DOHH2 (cell line): ENCODE data around the gene PHKG2.

Experiments used
- H3F3A ChIP-seq: fragments of 200-600 bp; sonication (generic), shearing (Covaris generic); 2 replicates; pipeline ENCODE4 v1.6.0; 2016; ENCODE audit warnings: antibody characterized with exemption, mild to moderate bottlenecking; ENCODE audit not compliant: control insufficient read depth, insufficient read depth
- H3K27ac ChIP-seq: fragments of 200-600 bp; sonication (generic); 2 replicates; pipeline ENCODE4 v1.5.1; 2014; ENCODE audit warnings: low read depth, mild to moderate bottlenecking, low read length, moderate library complexity
- H3K27me3 ChIP-seq: fragments of 200-600 bp; sonication (generic); 2 replicates; pipeline ENCODE4 v1.6.1; 2014; ENCODE audit warnings: mild to moderate bottlenecking, low read length, mixed read lengths; ENCODE audit not compliant: control insufficient read depth
- H3K36me3 ChIP-seq: fragments of 200-600 bp; sonication (generic); 2 replicates; pipeline ENCODE4 v1.6.1; 2014; ENCODE audit warnings: mild to moderate bottlenecking, low read length, moderate library complexity, mixed read lengths; ENCODE audit not compliant: control insufficient read depth
- H3K4me1 ChIP-seq: fragments of 200-600 bp; sonication (generic); 2 replicates; pipeline ENCODE4 v1.6.1; 2014; ENCODE audit warnings: mild to moderate bottlenecking, low read length, mixed read lengths; ENCODE audit not compliant: control insufficient read depth
- H3K4me2 ChIP-seq: fragments of 200-600 bp; sonication (generic); 2 replicates; pipeline ENCODE4 v1.6.0; 2014; ENCODE audit warnings: mild to moderate bottlenecking, low read length, moderate library complexity
- H3K4me3 ChIP-seq: fragments of 200-600 bp; sonication (generic); 2 replicates; pipeline ENCODE4 v1.5.1; 2014; ENCODE audit warnings: mild to moderate bottlenecking, low read length, mixed read lengths
- H3K79me2 ChIP-seq: fragments of 200-600 bp; sonication (generic); 2 replicates; pipeline ENCODE4 v1.6.1; 2014; ENCODE audit warnings: mild to moderate bottlenecking, low read length, mixed read lengths; ENCODE audit not compliant: control insufficient read depth
- H3K9me2 ChIP-seq: fragments of 200-600 bp; sonication (generic); replicated peaks from 2 replicates; pipeline ENCODE4 v1.6.1; 2014; ENCODE audit warnings: mild to moderate bottlenecking, low read length, mixed read lengths; ENCODE audit not compliant: control insufficient read depth
- H3K9me3 ChIP-seq: fragments of 200-600 bp; sonication (generic); 2 replicates; pipeline ENCODE4 v1.6.1; 2014; ENCODE audit warnings: antibody characterized with exemption, low read length, mixed read lengths; ENCODE audit not compliant: control insufficient read depth, insufficient read depth
- H4K20me1 ChIP-seq: fragments of 200-600 bp; sonication (generic); 2 replicates; pipeline ENCODE4 v1.6.0; 2014; ENCODE audit warnings: low read depth, mild to moderate bottlenecking, antibody characterized with exemption, low read length, moderate library complexity; ENCODE audit not compliant: control insufficient read depth, insufficient read depth
- CTCF ChIP-seq: fragments of 200-600 bp; sonication (generic); IDR thresholded peaks from one replicate; pipeline ENCODE4 v1.5.1; 2014; ENCODE audit warnings: antibody characterized with exemption, mild to moderate bottlenecking, low read depth, low read length; ENCODE audit not compliant: poor library complexity, severe bottlenecking
- EZH2phosphoT487 ChIP-seq: fragments of 200-600 bp; sonication (generic); IDR thresholded peaks from 2 replicates; pipeline ENCODE4 v1.6.1; 2017; ENCODE audit warnings: borderline replicate concordance, mild to moderate bottlenecking, antibody characterized with exemption, low read length, moderate library complexity, mixed read lengths

Gene PHKG2

GRCh38 chr16:30721167-30721566 lies 27.1 kb upstream of the PHKG2 start:
- H3K36me3 ChIP-seq, result peaks cover 94% of the 10 kb centered on the region
- no peak overlapping the region for H3K27ac ChIP-seq
- no peaks in the 10 kb centered on the region for H3K9me2 ChIP-seq
- no peaks in the 10 kb centered on the region for H3K4me1 ChIP-seq
- no peak overlapping the region for H3K4me3 ChIP-seq
- TF ChIP-seq EZH2phosphoT487 (no peak), CTCF (no peak)
- H3K79me2 ChIP-seq, result peaks cover 58% of the 10 kb centered on the region
- no peaks in the 10 kb centered on the region for H4K20me1 ChIP-seq
- no peaks in the 10 kb centered on the region for H3K27me3 ChIP-seq
- no peaks in the 10 kb centered on the region for H3K9me3 ChIP-seq
- no peaks in the 10 kb centered on the region for H3F3A ChIP-seq
- no peak overlapping the region for H3K4me2 ChIP-seq

GRCh38 chr16:30721606-30722005 lies 26.6 kb upstream of the PHKG2 start:
- H3K79me2 ChIP-seq, result peaks cover 56% of the 10 kb centered on the region
- H3K4me1 ChIP-seq, result no peaks in the 10 kb centered on the region
- H3K4me2 ChIP-seq, result no peak overlapping the region
- H3K27ac ChIP-seq, result no peak overlapping the region
- H3K9me3 ChIP-seq, result no peaks in the 10 kb centered on the region
- H3K9me2 ChIP-seq, result no peaks in the 10 kb centered on the region
- H3K4me3 ChIP-seq, result no peak overlapping the region
- H3K27me3 ChIP-seq, result no peaks in the 10 kb centered on the region
- TF ChIP-seq EZH2phosphoT487 (no peak), CTCF (no peak)
- H3K36me3 ChIP-seq, result peaks cover 92% of the 10 kb centered on the region
- H3F3A ChIP-seq, result no peaks in the 10 kb centered on the region
- no peaks in the 10 kb centered on the region for H4K20me1 ChIP-seq

GRCh38 chr16:30722443-30722842 lies 25.8 kb upstream of the PHKG2 start:
- peaks cover 54% of the 10 kb centered on the region for H3K79me2 ChIP-seq
- H3K9me2 ChIP-seq, result no peaks in the 10 kb centered on the region
- H4K20me1 ChIP-seq, result no peaks in the 10 kb centered on the region
- H3K4me3 ChIP-seq, result no peak overlapping the region
- H3K9me3 ChIP-seq, result no peaks in the 10 kb centered on the region
- H3F3A ChIP-seq, result no peaks in the 10 kb centered on the region
- H3K27ac ChIP-seq, result no peak overlapping the region
- H3K4me2 ChIP-seq, result no peak overlapping the region
- TF ChIP-seq CTCF (peak; percentile 39), EZH2phosphoT487 (no peak)
- H3K36me3 ChIP-seq, result peaks cover 91% of the 10 kb centered on the region
- H3K27me3 ChIP-seq, result no peaks in the 10 kb centered on the region
- H3K4me1 ChIP-seq, result no peaks in the 10 kb centered on the region

GRCh38 chr16:30722916-30723315 lies 25.3 kb upstream of the PHKG2 start:
- H3K4me3 ChIP-seq, result no peak overlapping the region
- H3K4me1 ChIP-seq, result no peaks in the 10 kb centered on the region
- no peak overlapping the region for H3K27ac ChIP-seq
- peaks cover 49% of the 10 kb centered on the region for H3K79me2 ChIP-seq
- no peaks in the 10 kb centered on the region for H3K9me3 ChIP-seq
- H3K27me3 ChIP-seq, result no peaks in the 10 kb centered on the region
- TF ChIP-seq CTCF, result no peak
- no peak for TF ChIP-seq EZH2phosphoT487
- H4K20me1 ChIP-seq, result no peaks in the 10 kb centered on the region
- no peak overlapping the region for H3K4me2 ChIP-seq
- H3K9me2 ChIP-seq, result no peaks in the 10 kb centered on the region
- H3F3A ChIP-seq, result no peaks in the 10 kb centered on the region
- H3K36me3 ChIP-seq, result peaks cover 89% of the 10 kb centered on the region
